VCaP (cell line): ENCODE data around the gene P2RX2.
A peak's percentile ranks its signal among the peaks of the same experiment; 100 is the strongest.
"Not testable (repeated sequence)": the region's sequence is repeated elsewhere in the genome, so short reads cannot be mapped to it uniquely, and the experiment has no call there.

Experiments used
- H3K27ac ChIP-seq: fragments of 450-650 bp; 2 replicates; pipeline ENCODE4 v1.5.1; 2017
- CTCF ChIP-seq: fragments of 450-650 bp; conservative IDR thresholded peaks from 2 replicates; pipeline ENCODE4 v1.5.1; 2017; ENCODE audit warnings: mild to moderate bottlenecking, moderate library complexity

P2RX2 gene

GRCh38 chr12:132592282-132592970, 26.1 kb upstream of the P2RX2 start:
- no peak overlapping the region for H3K27ac ChIP-seq
- TF ChIP-seq CTCF, result no peak

- no peak for TF ChIP-seq CTCF
- H3K27ac ChIP-seq, result peak overlapping the region; percentile 74
Measured at GRCh38 chr12:132593071-132593470, 25.5 kb upstream of the P2RX2 start.

GRCh38 chr12:132593521-132593920, 25.1 kb upstream of the P2RX2 start:
- TF ChIP-seq CTCF, result no peak
- H3K27ac ChIP-seq, result peak overlapping the region; percentile 74

GRCh38 chr12:132593938-132594358, 24.6 kb upstream of the P2RX2 start:
- no peak for TF ChIP-seq CTCF
- H3K27ac ChIP-seq, result peak overlapping the region; percentile 74

GRCh38 chr12:132595183-132595582, 23.4 kb upstream of the P2RX2 start:
- no peak overlapping the region for H3K27ac ChIP-seq
- no peak for TF ChIP-seq CTCF

GRCh38 chr12:132596016-132596415, 22.6 kb upstream of the P2RX2 start:
- H3K27ac ChIP-seq, result no peak overlapping the region
- TF ChIP-seq CTCF, result no peak

- H3K27ac ChIP-seq, result no peak overlapping the region
- no peak for TF ChIP-seq CTCF
Measured at GRCh38 chr12:132597333-132598316, 21.0 kb upstream of the P2RX2 start.

GRCh38 chr12:132599502-132599901, 19.1 kb upstream of the P2RX2 start:
- H3K27ac ChIP-seq, result not testable (repeated sequence)
